HepG2 (cell line): ENCODE results near the gene VWA2. TPM values are rescaled to one million over a fixed set of nuclear protein-coding genes. Genes with fewer than 3 reads are reported as not detected.
A peak's percentile ranks its signal among the peaks of the same experiment; 100 is the strongest.

Source experiments
- EZH2 ChIP-seq: conservative IDR thresholded peaks from 2 replicates; pipeline ENCODE4 v1.6.1; 2012; ENCODE audit warnings: mild to moderate bottlenecking, low read depth, low read length, moderate library complexity
- FOSL2 ChIP-seq: sonication (generic); formaldehyde crosslinking; IDR thresholded peaks from 2 replicates; pipeline ENCODE4 v1.4.0; 2020; ENCODE audit warnings: missing genetic modification reagents
- KDM3A ChIP-seq: IDR thresholded peaks from 2 replicates; pipeline ENCODE4 v1.6.1; 2018; ENCODE audit warnings: low read depth, missing compliant biosample characterization
- PHF5A ChIP-seq: IDR thresholded peaks from one replicate; pipeline ENCODE4 v1.6.1; 2018; ENCODE audit warnings: low read depth, missing genetic modification reagents; ENCODE audit not compliant: unreplicated experiment
- RBM22 ChIP-seq: fragments of 200-400 bp; formaldehyde crosslinking; optimal IDR thresholded peaks from 2 replicates; pipeline ENCODE3; 2017; ENCODE audit warnings: mild to moderate bottlenecking, low read length, moderate library complexity
- SP4 ChIP-seq: sonication (generic); formaldehyde crosslinking; IDR thresholded peaks from 2 replicates; pipeline ENCODE4 v1.8.1; 2023; ENCODE audit warnings: mild to moderate bottlenecking, missing genetic modification reagents
- TRIM24 ChIP-seq: sonication (generic); formaldehyde crosslinking; IDR thresholded peaks from 2 replicates; pipeline ENCODE4 v1.8.0; 2022; ENCODE audit warnings: mild to moderate bottlenecking, missing genetic modification reagents
- ZFP62 ChIP-seq: sonication (generic); formaldehyde crosslinking; IDR thresholded peaks from 2 replicates; pipeline ENCODE4 v1.4.0; 2020; ENCODE audit warnings: missing genetic modification reagents
- ZMYM4 ChIP-seq: sonication (generic); formaldehyde crosslinking; IDR thresholded peaks from 2 replicates; pipeline ENCODE4 v1.8.1; 2023; ENCODE audit warnings: mild to moderate bottlenecking, missing genetic modification reagents
- ZNF460 ChIP-seq: sonication (generic); formaldehyde crosslinking; IDR thresholded peaks from 2 replicates; pipeline ENCODE4 v1.5.1; 2020; ENCODE audit warnings: missing genetic modification reagents, mild to moderate bottlenecking, borderline replicate concordance
- polyA plus RNA-seq, 8 experiments: library from polyadenylated mRNA; depleted of rRNA in 3 of 8; stranded (reverse) in 7 of 8; unstranded in 1 of 8; fragments of >200 nt; fragmentation: Illumina TruSeq in 4 of 8; extraction: Trizol in 4 of 8; gene quantifications; 2 replicates each; pipeline versions ENCODE4 v1.2.1 to v1.2.3, GENCODE V29; 2011 to 2016; ENCODE audit warnings: low read depth in 4 of 8, missing spikeins in 1 of 8, mixed read lengths in 1 of 8; ENCODE audit not compliant: insufficient read depth in 1 of 8
- total RNA-seq, 5 experiments: library from RNA; depleted of rRNA; stranded (reverse); fragments of >200 nt; fragmentation: Illumina TruSeq; extraction: Trizol; gene quantifications; 2 replicates each; pipeline ENCODE4 v1.2.3, GENCODE V29; 2016; ENCODE audit warnings: low read depth in 1 of 5
- TF ChIP-seq, protein P1 (sequence below): sonication (generic); formaldehyde crosslinking; IDR thresholded peaks from 2 replicates; pipeline ENCODE4 v1.4.0; 2020; ENCODE audit warnings: mild to moderate bottlenecking, missing genetic modification reagents
- TF ChIP-seq, protein P2 (sequence below): sonication (generic); IDR thresholded peaks from 2 replicates; pipeline ENCODE4 v1.6.1; 2016; ENCODE audit warnings: low read depth, borderline replicate concordance
- TF ChIP-seq, protein P3 (sequence below): sonication (generic); formaldehyde crosslinking; IDR thresholded peaks from 2 replicates; pipeline ENCODE4 v1.8.0; 2022; ENCODE audit warnings: missing genetic modification reagents, mild to moderate bottlenecking, inconsistent platforms, borderline replicate concordance
- TF ChIP-seq, protein P4 (sequence below): sonication (generic); formaldehyde crosslinking; IDR thresholded peaks from 2 replicates; pipeline ENCODE4 v1.5.1; 2020; ENCODE audit warnings: mild to moderate bottlenecking, missing genetic modification reagents, borderline replicate concordance
- TF ChIP-seq, protein P5 (sequence below): IDR thresholded peaks from 2 replicates; pipeline ENCODE4 v1.6.1; 2016; ENCODE audit warnings: missing compliant biosample characterization, missing genetic modification reagents, borderline replicate concordance

VWA2 gene
- total and polyA plus RNA-seq, 2 of the 13 experiments (the other 11 are each of a cell fraction or from before 2014, with no cell fraction given): not detected

DNA sequence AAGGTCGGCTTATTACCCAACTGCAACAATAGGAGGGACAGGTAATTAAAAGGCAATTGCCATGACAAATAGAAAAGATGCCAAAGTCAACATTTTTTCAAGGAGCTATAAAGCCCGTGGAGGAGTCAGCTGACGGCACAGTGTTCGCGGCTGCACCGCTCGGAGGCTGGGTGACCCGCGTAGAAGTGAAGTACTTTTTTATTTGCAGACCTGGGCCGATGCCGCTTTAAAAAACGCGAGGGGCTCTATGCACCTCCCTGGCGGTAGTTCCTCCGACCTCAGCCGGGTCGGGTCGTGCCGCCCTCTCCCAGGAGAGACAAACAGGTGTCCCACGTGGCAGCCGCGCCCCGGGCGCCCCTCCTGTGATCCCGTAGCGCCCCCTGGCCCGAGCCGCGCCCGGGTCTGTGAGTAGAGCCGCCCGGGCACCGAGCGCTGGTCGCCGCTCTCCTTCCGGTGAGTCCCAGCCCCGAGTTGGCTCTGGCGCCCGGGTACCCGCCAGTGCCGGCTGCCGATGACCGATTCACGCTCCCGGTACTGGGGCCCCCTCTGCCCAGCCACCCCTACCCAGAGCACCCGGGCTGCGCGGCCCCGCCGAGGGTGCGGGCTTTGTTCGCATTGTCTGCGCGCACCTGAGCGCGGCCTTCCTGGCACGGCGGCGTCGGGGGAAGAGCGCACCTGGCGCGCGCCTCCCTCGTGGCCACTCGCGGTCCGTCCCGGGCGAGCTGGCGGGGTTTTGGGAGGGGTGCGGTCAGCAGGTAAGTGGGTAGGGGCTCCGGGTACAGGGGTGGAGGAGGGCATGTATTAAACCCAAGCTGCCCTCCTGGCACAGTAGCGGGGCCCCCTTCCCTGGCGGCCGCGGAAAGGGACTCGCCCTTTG lies at the start of gene VWA2 (continued):
- TF ChIP-seq KDM3A (CRISPR knock-in tag): no peak
- TF ChIP-seq, protein P1, sequence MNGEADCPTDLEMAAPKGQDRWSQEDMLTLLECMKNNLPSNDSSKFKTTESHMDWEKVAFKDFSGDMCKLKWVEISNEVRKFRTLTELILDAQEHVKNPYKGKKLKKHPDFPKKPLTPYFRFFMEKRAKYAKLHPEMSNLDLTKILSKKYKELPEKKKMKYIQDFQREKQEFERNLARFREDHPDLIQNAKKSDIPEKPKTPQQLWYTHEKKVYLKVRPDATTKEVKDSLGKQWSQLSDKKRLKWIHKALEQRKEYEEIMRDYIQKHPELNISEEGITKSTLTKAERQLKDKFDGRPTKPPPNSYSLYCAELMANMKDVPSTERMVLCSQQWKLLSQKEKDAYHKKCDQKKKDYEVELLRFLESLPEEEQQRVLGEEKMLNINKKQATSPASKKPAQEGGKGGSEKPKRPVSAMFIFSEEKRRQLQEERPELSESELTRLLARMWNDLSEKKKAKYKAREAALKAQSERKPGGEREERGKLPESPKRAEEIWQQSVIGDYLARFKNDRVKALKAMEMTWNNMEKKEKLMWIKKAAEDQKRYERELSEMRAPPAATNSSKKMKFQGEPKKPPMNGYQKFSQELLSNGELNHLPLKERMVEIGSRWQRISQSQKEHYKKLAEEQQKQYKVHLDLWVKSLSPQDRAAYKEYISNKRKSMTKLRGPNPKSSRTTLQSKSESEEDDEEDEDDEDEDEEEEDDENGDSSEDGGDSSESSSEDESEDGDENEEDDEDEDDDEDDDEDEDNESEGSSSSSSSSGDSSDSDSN (CRISPR knock-in tag): 0 out of 2 replicates have a peak, but pooled peaks have one; percentile 31
- no peak for TF ChIP-seq FOSL2 (CRISPR knock-in tag)
- TF ChIP-seq, protein P2, sequence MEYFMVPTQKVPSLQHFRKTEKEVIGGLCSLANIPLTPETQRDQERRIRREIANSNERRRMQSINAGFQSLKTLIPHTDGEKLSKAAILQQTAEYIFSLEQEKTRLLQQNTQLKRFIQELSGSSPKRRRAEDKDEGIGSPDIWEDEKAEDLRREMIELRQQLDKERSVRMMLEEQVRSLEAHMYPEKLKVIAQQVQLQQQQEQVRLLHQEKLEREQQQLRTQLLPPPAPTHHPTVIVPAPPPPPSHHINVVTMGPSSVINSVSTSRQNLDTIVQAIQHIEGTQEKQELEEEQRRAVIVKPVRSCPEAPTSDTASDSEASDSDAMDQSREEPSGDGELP: no peak
- no peak for TF ChIP-seq SP4
- TF ChIP-seq, protein P3, sequence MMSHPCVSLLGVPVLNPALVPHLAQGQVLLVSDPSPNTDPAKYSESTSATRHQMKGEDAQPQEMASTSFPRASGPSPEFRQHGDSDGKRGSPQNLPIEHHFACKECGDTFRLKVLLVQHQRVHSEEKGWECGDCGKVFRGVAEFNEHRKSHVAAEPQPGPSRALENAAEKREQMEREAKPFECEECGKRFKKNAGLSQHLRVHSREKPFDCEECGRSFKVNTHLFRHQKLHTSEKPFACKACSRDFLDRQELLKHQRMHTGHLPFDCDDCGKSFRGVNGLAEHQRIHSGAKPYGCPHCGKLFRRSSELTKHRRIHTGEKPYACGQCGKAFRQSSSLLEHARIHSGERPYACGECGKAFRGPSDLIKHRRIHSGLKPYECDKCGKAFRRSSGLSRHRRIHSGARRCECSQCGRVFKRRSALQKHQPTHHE: no peak
- TF ChIP-seq ZNF460 (CRISPR knock-in tag): no peak
- TF ChIP-seq, protein P4, sequence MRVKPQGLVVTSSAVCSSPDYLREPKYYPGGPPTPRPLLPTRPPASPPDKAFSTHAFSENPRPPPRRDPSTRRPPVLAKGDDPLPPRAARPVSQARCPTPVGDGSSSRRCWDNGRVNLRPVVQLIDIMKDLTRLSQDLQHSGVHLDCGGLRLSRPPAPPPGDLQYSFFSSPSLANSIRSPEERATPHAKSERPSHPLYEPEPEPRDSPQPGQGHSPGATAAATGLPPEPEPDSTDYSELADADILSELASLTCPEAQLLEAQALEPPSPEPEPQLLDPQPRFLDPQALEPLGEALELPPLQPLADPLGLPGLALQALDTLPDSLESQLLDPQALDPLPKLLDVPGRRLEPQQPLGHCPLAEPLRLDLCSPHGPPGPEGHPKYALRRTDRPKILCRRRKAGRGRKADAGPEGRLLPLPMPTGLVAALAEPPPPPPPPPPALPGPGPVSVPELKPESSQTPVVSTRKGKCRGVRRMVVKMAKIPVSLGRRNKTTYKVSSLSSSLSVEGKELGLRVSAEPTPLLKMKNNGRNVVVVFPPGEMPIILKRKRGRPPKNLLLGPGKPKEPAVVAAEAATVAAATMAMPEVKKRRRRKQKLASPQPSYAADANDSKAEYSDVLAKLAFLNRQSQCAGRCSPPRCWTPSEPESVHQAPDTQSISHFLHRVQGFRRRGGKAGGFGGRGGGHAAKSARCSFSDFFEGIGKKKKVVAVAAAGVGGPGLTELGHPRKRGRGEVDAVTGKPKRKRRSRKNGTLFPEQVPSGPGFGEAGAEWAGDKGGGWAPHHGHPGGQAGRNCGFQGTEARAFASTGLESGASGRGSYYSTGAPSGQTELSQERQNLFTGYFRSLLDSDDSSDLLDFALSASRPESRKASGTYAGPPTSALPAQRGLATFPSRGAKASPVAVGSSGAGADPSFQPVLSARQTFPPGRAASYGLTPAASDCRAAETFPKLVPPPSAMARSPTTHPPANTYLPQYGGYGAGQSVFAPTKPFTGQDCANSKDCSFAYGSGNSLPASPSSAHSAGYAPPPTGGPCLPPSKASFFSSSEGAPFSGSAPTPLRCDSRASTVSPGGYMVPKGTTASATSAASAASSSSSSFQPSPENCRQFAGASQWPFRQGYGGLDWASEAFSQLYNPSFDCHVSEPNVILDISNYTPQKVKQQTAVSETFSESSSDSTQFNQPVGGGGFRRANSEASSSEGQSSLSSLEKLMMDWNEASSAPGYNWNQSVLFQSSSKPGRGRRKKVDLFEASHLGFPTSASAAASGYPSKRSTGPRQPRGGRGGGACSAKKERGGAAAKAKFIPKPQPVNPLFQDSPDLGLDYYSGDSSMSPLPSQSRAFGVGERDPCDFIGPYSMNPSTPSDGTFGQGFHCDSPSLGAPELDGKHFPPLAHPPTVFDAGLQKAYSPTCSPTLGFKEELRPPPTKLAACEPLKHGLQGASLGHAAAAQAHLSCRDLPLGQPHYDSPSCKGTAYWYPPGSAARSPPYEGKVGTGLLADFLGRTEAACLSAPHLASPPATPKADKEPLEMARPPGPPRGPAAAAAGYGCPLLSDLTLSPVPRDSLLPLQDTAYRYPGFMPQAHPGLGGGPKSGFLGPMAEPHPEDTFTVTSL (CRISPR knock-in tag): no peak
- TF ChIP-seq, protein P5, sequence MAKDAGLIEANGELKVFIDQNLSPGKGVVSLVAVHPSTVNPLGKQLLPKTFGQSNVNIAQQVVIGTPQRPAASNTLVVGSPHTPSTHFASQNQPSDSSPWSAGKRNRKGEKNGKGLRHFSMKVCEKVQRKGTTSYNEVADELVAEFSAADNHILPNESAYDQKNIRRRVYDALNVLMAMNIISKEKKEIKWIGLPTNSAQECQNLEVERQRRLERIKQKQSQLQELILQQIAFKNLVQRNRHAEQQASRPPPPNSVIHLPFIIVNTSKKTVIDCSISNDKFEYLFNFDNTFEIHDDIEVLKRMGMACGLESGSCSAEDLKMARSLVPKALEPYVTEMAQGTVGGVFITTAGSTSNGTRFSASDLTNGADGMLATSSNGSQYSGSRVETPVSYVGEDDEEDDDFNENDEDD (CRISPR knock-in tag): peak; percentile 33; the same call in 1 of the 2 replicates
- TF ChIP-seq RBM22: no peak
- TF ChIP-seq PHF5A (CRISPR knock-in tag): no peak
- TF ChIP-seq EZH2: peak; percentile 88; the same call in 1 of the 2 replicates
- TF ChIP-seq TRIM24 (CRISPR knock-in tag): no peak
- no peak for TF ChIP-seq ZFP62 (CRISPR knock-in tag)
- no peak for TF ChIP-seq ZMYM4 (CRISPR knock-in tag)
